ENCODE data around the gene LRRC27. TPM values are rescaled to one million over a fixed set of nuclear protein-coding genes. Genes with fewer than 3 reads are reported as not detected.

Gene LRRC27
- total and polyA plus RNA-seq, 7 donors: 1.4 to 15.5 (median 6.2) TPM

GRCh38 chr10:132390170-132390920, 58.4 kb downstream of the LRRC27 start:
- TF ChIP-seq POLR2AphosphoS5 (IDR thresholded peaks at IDR 0.05) (no peak), POLR2A (IDR thresholded peaks at IDR 0.05) (no peak), EP300 (IDR thresholded peaks at IDR 0.05) (no peak)
- TF ChIP-seq, protein P1, sequence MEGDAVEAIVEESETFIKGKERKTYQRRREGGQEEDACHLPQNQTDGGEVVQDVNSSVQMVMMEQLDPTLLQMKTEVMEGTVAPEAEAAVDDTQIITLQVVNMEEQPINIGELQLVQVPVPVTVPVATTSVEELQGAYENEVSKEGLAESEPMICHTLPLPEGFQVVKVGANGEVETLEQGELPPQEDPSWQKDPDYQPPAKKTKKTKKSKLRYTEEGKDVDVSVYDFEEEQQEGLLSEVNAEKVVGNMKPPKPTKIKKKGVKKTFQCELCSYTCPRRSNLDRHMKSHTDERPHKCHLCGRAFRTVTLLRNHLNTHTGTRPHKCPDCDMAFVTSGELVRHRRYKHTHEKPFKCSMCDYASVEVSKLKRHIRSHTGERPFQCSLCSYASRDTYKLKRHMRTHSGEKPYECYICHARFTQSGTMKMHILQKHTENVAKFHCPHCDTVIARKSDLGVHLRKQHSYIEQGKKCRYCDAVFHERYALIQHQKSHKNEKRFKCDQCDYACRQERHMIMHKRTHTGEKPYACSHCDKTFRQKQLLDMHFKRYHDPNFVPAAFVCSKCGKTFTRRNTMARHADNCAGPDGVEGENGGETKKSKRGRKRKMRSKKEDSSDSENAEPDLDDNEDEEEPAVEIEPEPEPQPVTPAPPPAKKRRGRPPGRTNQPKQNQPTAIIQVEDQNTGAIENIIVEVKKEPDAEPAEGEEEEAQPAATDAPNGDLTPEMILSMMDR (IDR thresholded peaks at IDR 0.05): no peak
- Histone ChIP-seq H3K27ac (no peak overlapping the region), H3K4me3 (no peak overlapping the region), H3K9me3 (no peaks in the 10 kb centered on the region), H3K4me1 (peaks cover 0 to 12% (median 2%) of the 10 kb centered on the region in 4 donors), H3K27me3 (no peaks in the 10 kb centered on the region), H3K36me3 (no peaks in the 10 kb centered on the region)
- peak; percentile 21 for DNase-seq
- intact Hi-C loops (cut with DNase I): loop anchor here (5.0 kb wide), 1 partner anchor 152 kb away; no protein-coding TSS in a partner anchor
- WGBS, 2 donors: 71 to 81% methylated on average over 8 of the region's 8 CpGs

DNA sequence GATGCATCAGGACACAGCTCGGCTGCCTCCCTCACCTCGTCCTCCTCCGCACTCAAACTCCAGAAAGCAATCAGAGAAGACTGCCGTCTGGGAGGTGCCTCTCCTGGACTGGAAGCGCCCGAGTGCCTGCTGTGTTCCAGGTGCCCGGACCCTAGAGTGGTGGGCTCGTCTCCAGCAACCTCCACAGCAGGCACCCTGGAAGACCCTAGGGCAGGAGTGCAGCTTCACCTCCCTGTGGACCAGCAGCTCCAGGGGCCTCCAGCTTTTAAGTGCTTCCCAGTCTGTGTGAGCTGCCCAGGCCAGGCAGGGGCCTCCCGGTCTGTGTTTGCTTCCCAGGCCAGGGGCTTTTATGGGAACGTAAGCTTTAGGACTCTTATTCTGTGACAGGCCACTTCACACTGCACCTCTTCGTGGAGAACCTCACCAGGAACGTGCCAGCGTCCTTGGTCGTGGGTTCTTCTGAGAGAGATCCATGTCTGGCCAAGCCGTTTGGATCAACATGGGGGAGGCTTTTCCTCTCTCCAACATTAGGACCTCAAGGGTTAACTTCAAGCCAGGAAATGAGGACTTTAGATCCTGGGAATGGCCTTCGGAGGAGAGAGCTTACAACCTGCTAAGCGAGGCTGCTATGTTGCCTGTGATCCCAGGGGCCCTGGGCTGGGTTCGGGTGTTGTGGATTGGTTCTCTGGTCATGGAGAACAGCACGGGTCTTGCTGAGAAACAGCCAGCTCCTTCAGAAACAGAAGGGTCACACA, 59.1 kb downstream of the LRRC27 start:
- Histone ChIP-seq H3K36me3 (no peaks in the 10 kb centered on the region), H3K9me3 (no peaks in the 10 kb centered on the region), H3K4me1 (peaks cover 0 to 20% (median 10%) of the 10 kb centered on the region in 4 donors), H3K27me3 (no peaks in the 10 kb centered on the region), H3K4me3 (no peak overlapping the region), H3K27ac (no peak overlapping the region)
- WGBS, 2 donors: 79 to 84% methylated on average over 19 of the region's 19 CpGs
- intact Hi-C loops (cut with DNase I): loop anchor here (5.0 kb wide), 1 partner anchor 151 kb away; no protein-coding TSS in a partner anchor
- peak; percentile 58 for DNase-seq
- TF ChIP-seq EP300 (IDR thresholded peaks at IDR 0.05): no peak
- no peak for TF ChIP-seq POLR2A (IDR thresholded peaks at IDR 0.05)
- TF ChIP-seq, protein P1 (IDR thresholded peaks at IDR 0.05): no peak

DNA sequence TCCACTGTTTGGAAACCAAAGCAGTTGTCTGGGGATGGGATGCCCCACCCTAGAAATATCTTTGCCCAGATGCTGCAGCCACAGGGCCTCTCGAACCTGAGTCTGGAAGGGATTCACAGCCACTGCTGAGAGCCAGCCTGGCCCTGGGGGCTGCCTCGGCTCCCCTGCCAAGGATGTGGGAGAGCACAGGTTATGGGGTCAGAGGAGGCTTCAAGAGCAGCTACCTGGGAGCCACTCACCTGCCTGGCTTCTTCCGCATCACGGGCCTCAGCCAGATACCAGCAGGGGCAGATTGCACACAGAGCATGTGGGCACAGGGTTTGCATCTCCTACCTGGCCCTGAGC, 59.7 kb downstream of the LRRC27 start:
- Histone ChIP-seq H3K27me3 (no peaks in the 10 kb centered on the region), H3K9me3 (no peaks in the 10 kb centered on the region), H3K27ac (no peak overlapping the region), H3K36me3 (no peaks in the 10 kb centered on the region), H3K4me3 (no peak overlapping the region), H3K4me1 (peaks cover 0 to 21% (median 12%) of the 10 kb centered on the region in 4 donors)
- intact Hi-C loops (cut with DNase I): loop anchor here (5.0 kb wide), 1 partner anchor 151 kb away; no protein-coding TSS in a partner anchor
- TF ChIP-seq EP300 (IDR thresholded peaks at IDR 0.05) (no peak), POLR2A (IDR thresholded peaks at IDR 0.05) (no peak), POLR2AphosphoS5 (IDR thresholded peaks at IDR 0.05) (no peak)
- TF ChIP-seq, protein P1 (IDR thresholded peaks at IDR 0.05): no peak
- WGBS, 2 donors: 69 to 77% methylated on average over 4 of the region's 4 CpGs
- DNase-seq: no peak

- H3K27me3 ChIP-seq: no peaks in the 10 kb centered on the region
- H3K4me1 ChIP-seq: peaks cover 0 to 21% (median 12%) of the 10 kb centered on the region in 4 donors
- DNase-seq: peak; percentile 39
- intact Hi-C loops (cut with DNase I): loop anchor here (5.0 kb wide), 1 partner anchor 150 kb away; no protein-coding TSS in a partner anchor
- 94 to 97% methylated on average over 2 of the region's 2 CpGs for WGBS, 2 donors
- TF ChIP-seq POLR2AphosphoS5 (IDR thresholded peaks at IDR 0.05) (no peak), POLR2A (IDR thresholded peaks at IDR 0.05) (no peak), EP300 (IDR thresholded peaks at IDR 0.05) (no peak)
- TF ChIP-seq, protein P1 (IDR thresholded peaks at IDR 0.05): no peak
- no peak overlapping the region for H3K27ac ChIP-seq
- no peaks in the 10 kb centered on the region for H3K9me3 ChIP-seq
- H3K36me3 ChIP-seq: no peaks in the 10 kb centered on the region
- H3K4me3 ChIP-seq: no peak overlapping the region
These were observed 60.3 kb downstream of the LRRC27 start for GRCh38 chr10:132392184-132392800.
